Endometrial microvascular endothelial cells (primary cell): ENCODE data around the gene NUDT16L1. TPM values are rescaled to one million over a fixed set of nuclear protein-coding genes. Genes with fewer than 3 reads are reported as not detected.

Experiments
- in situ Hi-C: cut with HindIII; loops from 2 replicates; pipeline ENCODE4 v1.10.0; 2017; ENCODE audit warnings: low sequenced_read_pairs, low pct_unique_long_range_greater_than_20kb; ENCODE audit errors: inconsistent ontology term
- total RNA-seq: library from RNA; depleted of rRNA; stranded (reverse); fragments of >200 nt; gene quantifications from one replicate; pipeline ENCODE4 v1.2.3, GENCODE V29; 2015; ENCODE audit errors: inconsistent ontology term

The NUDT16L1 gene
- total RNA-seq, 1 donor from 2014 or later = 23.7 TPM

DNA sequence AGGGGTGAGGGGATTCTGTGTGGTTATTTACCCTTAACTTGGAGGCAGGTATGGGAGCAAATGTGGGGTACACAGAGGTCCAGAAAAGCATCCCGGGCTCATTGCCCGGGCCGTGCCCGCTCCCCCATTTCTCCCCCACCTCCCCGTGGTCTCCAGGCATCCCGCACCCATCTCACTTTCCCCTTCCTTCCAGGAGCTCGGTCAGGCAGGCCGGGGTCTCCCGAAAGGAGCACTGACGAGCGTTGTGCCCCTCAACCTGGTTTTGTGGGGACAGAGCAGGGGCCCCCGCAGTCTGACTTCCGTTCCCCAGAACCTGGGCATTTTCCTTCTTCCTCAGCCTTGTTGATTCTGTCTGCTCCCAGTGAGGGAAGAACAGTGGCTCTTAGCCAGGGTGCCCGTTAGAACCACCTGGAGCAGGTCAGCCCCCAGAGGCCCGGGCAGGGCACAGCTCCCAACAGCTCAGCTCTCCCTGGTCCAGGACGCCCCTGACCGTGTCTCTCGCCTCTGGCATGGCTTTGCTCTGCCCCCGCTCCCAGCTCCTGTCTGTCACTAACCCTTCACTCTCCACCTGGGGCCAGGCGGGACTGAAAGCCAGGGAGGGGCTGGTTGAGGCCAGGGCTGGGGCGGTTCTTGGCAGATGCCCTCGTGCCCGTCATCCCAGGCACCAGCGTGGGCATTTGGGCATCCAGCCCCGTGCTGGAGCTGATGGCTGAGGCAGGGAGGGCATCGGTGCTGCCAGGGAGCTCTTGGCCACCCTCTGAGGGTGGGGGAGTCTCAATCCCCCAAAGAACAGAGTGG is 12.5 kb upstream of the NUDT16L1 start:
- in situ Hi-C loops = no loop called here

DNA sequence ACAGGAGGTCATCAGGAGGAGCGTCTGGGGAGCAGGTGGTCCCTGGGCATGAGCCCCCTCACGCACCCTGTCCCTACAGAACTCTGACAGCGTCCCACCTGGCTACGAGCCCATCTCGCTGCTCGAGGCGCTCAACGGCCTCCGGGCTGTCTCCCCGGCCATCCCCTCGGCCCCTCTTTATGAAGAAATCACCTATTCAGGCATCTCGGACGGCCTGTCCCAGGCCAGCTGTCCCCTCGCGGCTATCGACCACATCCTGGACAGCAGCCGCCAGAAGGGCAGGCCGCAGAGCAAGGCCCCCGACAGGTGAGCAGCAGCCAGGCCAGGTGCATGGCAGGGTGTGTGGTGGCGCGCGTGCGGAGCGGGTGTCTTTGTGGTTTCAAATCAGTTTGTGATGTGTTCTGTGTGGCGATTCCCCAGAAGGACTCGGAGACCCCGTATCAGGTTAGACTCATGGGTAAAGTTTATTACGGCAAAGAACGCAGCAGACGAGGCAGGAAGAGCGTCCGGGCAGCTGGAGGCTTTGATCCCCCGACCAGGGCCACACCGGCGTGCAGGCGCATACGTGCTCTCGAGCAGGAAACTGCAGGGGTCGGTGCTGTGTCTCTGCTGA is 11.8 kb upstream of the NUDT16L1 start:
- in situ Hi-C loops = no loop called here

DNA sequence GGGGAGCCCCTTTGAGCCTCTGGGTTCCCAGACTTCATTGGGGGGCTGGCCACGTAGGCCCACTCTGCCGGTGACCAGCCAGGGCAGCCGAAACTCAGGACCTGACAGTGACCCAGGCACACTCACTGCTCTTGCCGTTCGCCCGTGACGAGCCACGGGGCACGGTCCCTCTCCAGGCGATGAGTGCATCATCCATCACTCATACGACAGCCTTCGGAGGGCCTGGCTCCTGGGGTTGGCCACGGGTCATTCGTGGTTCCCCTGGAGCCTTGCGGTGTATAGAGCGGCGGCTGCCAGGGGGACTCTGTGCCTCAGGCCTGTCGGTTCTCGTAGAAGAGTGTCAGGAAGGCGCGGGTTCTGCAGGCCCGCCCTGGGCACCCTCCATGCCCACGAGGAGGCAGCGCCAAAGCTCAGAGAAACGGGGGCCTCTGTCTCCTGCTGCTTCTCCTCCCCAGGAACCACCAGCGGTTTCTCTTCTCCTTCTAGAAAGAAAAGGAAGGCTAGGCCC is 11.2 kb upstream of the NUDT16L1 start:
- in situ Hi-C loops = no loop called here

DNA sequence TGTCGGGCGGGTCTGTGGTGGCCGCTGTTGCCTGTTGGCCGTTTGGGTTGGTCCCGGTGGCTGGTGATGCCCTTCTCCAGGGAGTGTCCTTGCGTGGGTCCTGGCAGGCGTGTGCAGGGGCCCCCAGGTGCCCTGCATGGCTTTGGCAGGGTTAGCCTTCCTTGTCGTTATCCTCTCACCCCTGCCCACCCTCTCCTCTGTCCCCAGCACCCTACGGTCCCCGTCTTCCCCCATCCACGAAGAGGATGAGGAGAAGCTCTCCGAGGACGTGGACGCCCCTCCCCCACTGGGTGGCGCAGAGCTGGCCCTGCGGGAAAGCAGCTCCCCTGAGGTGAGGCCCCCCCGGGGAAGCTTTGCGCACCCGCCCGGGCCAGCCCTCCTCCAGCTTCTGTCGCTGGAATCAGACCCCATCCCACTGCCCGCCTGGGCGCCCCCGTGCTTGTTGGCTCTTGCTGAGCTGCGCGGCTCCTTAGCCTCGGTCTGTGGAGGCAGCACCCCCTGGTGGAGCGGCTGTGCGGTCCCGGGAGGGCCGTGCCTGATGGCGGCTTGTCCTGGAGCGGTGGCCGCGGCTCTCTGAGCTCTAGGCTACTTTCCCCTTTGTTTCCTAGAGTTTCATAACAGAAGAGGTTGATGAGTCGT is 10.6 kb upstream of the NUDT16L1 start:
- in situ Hi-C loops = no loop called here

DNA sequence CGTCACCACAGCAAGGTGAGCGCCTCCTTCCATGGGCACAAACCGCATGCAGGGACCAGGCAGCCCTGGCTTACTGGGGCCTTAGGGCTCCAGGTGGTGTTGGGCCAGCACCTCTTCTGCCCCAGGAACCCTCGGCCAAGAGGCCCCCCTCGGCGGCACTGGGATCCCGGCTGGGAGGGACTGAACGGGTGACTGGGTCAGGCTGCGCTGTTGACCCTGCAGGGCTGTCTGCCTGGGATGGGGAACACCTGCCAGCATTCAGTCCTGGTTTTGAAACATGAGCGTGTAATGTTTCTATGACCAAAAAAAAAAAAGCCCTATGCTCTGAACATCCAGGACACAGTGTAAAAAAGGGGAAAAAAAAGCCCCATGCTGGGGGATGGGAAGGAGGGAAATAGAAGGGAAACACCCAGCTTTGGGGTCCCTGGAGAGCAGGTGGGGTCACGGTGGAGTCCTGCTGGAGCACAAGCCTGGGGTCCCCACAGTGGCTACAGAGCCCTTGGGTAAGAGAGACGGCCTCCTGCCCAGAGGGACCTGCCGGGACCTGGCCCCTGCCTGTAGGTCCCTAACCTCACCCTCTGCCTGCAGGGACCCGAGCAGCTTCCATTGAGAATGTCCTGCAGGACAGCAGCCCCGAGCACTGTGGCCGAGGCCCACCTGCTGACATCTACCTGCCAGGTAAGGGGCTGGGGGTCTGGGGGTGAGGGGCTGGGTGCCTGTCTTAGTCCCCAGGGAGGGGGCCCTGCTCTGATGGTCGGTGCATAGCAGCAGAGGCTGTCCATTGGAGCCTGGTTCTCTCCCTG is 9.9 kb upstream of the NUDT16L1 start:
- in situ Hi-C loops = no loop called here

- in situ Hi-C loops = no loop called here
These were observed 9.2 kb upstream of the NUDT16L1 start for GRCh38 chr16:4684058-4684715.

DNA sequence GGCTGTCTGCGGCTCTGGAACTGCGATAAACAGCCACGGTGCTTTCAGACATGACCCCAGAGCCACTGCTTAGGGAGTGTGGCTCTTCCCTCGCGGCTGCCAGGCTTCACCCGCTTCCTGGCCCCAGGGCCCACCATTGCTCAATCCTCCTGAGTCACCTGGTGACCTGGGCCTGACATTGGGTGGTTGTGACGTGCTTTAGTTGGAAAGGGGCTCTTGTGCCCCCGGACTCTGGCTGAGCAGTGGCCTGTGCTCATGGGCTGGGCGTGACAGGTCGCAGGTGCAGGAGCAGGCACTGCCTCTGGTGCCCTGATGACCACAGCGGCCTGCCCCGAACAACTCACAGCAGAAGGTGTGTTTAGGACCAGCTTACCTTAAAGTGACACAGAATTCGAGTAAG is 8.6 kb upstream of the NUDT16L1 start:
- in situ Hi-C loops = no loop called here

GRCh38 chr16:4685292-4685691 is 8.1 kb upstream of the NUDT16L1 start:
- in situ Hi-C loops = no loop called here

- in situ Hi-C loops = no loop called here
These were observed 7.4 kb upstream of the NUDT16L1 start for GRCh38 chr16:4685776-4686496.

GRCh38 chr16:4686497-4687210 is 6.7 kb upstream of the NUDT16L1 start:
- in situ Hi-C loops = no loop called here

GRCh38 chr16:4687416-4687815 is 5.9 kb upstream of the NUDT16L1 start:
- in situ Hi-C loops = no loop called here

GRCh38 chr16:4687946-4688673 is 5.3 kb upstream of the NUDT16L1 start:
- in situ Hi-C loops = no loop called here

DNA sequence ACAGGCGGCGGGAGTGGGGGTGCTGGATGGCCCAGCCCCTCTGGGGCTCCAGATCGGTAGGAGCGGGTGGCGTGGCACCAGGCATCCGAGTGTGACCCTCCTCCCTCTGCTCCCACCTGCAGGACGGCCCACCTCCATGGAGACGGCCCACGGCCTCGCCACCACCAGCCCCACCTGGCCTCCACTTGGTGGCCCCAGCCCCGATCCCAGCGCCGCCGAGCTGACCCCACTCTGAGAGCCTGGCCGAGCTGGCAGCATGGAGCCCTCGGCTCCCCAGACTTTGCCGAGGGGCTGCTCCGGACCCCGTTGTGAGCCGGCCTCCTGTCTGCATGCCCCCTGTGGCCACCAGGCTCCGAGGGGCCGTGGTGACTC is 4.7 kb upstream of the NUDT16L1 start:
- in situ Hi-C loops = no loop called here

DNA sequence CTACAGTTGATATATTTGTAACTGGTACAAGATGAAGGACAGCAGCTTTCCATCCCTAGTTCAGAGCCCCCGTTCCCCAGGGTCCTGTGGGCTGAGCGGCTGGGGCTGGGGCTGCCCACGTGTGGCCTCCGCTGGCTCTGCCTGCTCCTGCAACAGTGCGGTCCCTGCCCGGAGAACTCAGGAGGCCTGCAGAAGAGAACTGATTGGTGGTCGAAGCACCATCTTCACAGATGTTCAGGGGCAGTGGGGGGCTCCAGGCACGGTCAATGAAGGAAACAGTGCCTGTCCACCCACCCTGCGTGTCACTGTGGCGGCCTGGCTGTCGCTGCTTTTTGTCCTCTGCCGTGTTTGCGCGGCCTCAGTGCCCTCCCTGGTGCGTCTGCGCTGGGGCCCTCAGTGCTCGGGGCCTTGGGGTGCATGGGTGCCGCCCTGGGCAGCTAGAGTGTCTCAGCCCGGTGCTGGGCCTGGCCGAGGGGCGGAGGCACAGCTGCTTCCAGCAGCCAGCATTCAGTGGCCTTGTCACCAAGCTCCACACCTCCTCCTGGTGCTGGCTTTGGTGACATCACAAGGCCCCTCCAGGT is 4.2 kb upstream of the NUDT16L1 start:
- in situ Hi-C loops = no loop called here

DNA sequence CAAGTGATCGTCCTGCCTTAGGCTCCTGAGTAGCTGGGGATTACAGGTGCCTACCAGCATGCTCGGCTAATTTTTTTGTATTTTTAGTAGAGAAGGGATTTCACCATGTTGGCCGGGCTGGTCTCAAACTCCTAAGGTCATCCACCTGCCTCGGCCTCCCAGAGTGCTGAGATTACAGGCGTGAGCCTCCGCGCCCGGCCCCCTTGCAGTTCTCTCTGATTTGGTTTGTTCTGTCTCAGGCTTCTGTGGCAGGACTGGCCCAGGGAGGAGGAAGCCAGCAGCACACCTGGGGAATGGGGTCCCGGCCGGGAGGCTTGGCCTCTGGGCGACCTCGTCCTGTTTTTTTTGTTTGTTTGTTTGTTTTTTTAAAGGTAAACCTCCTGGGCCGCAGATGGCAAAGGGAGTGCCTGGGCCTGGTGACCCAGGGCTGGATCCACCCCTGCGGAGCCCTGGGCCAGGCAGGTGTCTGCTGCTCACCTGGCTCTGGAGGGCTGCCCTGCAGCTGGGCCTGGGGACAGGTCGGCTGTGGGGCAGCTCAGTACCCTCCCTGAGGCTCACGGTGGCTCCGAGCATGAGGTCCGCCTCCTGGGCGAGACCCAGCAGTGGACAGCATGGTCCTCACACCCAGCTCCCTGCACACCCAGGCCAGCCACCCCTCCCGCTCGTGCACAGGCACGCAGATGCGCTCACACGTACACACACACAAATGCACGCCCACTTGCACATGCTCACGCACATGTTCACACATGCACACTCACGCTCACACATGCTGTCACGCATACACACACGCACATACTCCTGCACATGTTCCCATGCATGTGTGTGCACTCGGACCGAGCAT is 3.3 kb upstream of the NUDT16L1 start:
- in situ Hi-C loops = no loop called here
